DMS79 treated with DMSO at 0.1 percent for 48 hours (cell line): ENCODE results near the gene NRARP.

Experiments
- DNase-seq: peaks from one replicate; lab custom pipeline; 2025; lab: John Stamatoyannopoulos, UW

NRARP gene

DNA sequence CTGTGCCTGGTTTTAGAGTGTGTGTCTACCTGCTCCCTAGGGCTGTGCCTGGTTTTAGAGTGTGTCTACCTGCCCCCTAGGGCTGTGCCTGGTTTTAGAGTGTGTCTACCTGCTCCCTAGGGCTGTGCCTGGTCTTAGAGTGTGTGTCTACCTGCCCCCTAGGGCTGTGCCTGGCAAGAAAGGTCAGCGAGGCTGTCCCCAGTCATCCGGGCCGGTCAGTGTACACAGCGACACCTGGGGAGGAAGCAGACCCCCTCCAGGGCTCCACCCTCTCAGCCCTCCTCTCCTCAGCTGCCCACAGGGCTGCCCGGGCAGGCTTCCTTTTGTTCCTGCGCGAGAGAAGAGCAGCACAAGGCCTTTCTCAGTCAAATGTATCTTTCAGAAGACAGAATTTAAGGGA is 4.1 kb downstream of the NRARP start:
- DNase-seq: no peak

GRCh38 chr9:137296670-137297664 is 5.1 kb downstream of the NRARP start:
- no peak for DNase-seq

- no peak for DNase-seq
Measured at GRCh38 chr9:137295849-137296669, 6.0 kb downstream of the NRARP start.

DNA sequence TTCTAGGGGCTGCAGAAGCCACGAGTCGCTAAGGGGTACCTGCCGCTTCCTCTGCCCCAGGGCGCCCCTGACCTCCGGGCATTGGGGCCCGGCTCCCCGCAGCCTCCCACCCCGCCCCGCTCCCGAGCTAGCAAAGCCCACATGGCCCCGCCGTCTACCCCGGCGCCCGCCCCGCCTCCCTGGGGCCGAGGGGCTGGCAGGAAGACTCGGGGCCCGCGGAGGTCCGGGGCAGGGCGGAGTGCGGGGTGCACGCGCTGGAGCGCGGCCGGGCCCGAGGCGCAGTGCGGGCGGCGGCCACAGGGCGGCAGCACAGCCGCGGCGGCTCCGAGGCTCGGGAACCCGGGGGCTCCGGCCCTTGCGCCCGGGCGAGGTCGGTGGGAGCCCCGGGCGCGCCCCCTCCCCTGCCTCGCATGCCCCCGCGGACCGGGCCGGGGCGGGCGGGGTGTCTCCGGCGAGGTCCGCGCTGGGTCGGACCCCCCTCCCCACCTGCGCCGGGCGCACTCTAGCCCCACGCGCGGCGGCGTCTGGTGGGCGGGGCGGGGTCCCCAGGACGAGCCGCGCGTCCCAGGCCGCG is 6.7 kb downstream of the NRARP start:
- no peak for DNase-seq

- no peak for DNase-seq
Measured at GRCh38 chr9:137294681-137295237, 7.3 kb downstream of the NRARP start.

DNA sequence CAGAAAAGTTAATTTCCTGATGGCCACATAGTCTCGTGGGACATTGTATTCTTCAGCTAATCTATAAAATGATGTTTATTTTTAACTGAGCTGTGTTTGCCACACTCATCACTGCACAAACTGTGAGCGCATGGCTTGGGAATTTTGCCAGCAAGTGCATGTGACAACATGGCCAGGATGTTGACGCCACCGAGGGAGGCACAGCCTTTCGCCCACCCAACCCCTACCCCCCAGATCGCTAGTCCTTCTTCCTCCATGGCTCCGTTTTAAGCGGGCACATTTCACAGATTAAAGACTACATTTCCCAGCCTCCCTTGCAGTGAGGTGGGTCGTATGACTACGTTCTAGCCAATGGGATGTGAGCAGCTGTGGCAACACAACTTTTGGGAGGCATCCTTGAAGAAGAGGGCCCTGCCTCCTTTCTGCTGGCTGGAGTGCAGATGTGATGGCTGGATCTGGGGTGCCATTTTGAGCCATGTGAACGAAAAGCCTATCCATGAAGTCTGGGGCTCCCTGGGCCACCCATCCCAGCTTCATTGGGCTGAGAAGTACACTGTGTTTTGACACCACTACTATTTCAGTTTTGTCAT is 7.9 kb downstream of the NRARP start:
- no peak for DNase-seq

GRCh38 chr9:137293482-137294090 is 8.5 kb downstream of the NRARP start:
- no peak for DNase-seq

DNA sequence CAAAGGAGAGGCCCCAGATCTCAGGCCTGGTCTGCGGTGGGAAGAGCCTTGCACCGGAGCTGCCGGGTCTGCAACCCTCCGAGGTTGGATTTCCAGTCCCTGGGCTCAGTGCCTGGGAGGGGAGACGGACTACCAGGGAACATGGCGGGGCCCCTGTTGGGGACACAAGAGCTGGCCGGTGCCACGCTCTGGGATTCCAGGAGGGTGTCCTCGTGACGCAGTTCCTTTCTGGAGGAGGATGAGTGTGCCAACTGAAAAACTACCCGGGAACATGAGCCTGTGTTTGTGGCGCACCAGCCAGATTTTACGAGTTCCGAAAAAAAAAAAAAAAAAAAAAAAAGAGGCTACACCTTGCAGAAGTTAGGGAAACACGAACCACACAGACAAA is 9.0 kb downstream of the NRARP start:
- DNase-seq: no peak

GRCh38 chr9:137286975-137287383 is 15.1 kb downstream of the NRARP start:
- DNase-seq: no peak

- no peak for DNase-seq
Measured at GRCh38 chr9:137281345-137282116, 20.5 kb downstream of the NRARP start.

- no peak for DNase-seq
Measured at GRCh38 chr9:137280474-137281344, 21.4 kb downstream of the NRARP start.

DNA sequence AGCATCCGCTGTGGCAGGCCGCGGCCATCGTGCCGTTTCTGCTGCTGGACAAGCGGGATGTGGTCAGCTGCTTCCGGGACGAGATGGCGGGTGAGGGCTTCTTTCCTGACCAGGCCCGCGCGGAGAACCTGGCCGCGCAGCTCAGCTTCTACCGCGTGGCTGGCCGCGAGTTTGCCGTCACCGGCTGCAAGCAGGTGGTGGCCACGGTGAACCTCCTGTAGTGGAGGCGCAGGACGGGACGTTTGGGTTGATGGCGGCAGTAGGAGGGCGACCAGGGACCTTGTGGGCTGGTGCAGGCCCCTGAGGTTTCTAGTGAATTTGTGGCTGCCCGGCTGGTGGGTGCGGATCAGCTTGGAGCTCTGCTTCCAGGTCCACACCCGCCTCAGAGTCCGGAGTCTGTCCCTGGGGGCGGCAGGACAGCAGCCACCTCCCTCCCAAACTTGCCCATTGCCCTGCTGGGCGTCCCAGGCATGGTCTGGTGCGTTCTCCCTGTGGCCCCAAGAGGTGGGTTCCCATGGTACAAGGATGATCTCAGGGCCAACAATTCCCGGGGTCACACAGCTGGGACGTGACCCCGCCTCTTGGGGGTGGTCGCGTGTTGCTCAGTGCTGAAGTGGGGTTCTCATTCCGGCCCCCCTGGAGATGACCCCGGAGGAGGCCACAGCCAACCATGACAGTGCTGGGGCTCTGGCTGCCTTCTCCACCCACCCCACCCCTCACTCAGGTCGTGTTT is 22.2 kb downstream of the NRARP start:
- no peak for DNase-seq

DNA sequence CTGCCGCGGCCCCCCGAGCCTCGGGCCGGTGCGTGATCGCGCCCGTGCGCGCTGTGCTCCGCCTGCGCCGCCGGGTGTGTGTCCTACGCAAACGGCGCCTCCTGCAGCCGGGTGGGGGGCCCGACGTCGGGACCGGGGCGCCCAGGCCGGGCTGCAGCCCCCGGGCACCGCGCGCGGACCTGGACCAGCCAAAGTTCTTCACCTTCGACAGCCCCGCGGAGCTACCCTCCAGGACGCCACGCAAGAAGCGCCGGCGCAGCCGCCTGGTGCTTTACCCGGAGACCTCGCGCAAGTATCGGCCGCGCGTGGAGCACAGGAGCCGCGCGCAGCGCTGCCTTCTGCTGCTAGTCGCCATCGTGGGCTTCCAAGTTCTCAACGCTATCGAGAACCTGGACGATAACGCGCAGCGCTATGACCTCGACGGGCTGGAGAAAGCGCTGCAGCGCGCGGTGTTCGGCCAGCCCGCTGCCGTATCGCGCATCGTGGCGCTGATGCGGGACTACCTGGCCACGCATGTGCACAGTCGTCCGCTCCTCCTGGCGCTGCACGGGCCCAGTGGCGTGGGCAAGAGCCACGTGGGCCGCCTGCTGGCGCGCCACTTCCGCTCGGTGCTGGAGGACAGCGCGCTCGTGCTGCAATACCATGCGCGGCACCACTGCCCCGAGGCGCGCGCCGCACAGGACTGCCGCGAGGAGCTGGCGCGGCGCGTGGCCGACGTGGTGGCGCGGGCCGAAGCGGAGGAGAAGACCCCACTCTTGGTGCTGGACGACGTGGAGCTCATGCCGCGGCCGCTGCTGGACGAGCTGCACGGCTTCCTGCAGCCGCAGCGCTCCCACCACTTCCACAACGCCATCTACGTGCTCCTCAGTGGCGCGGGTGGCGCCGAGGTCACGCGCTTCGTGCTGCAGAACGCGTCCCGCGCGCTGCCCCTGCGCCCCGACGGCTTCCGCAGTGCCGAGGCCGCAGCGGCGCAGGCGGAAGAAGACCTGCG is 23.1 kb downstream of the NRARP start:
- no peak for DNase-seq

DNA sequence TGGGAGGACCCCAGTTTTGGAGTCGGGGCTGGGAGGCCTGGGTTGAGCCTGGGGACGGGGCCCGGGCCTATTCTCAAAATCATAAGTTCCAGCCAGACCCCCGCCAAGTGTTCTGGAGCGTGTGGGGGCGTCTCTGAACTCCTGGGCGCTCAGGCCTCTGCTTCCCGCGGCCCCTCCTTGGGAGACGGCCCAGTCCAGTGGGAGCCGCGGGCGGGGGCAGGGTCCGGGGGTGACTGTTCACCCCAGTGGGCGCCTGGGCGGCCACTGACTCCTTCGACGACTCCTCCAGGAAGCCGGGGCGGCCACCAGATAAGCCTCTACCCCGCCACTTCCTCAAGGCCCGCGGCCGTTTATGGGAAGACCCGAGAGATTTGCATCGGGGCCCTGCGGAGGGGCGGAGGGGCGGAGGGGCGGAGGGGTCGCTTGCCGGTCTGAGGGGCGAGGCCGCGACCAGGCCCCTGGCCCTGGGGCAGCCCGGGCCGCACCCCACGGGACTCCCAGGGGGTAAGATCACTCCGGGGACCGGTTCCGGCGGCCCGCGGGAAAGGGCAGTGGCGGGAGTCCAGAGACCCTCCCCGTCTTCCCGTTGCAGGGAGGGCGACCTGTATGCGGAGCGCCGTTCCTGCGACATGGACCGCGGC is 23.9 kb downstream of the NRARP start:
- DNase-seq: no peak

- no peak for DNase-seq
Measured at GRCh38 chr9:137277329-137278041, 24.6 kb downstream of the NRARP start, which contains the start of gene TOR4A. Gene TOR4A (plus strand): TSS chr9:137277726. CDS start chr9:137278690, 964 bp downstream.
